Measurements from ENCODE around the gene TOM1L2.

TOM1L2 gene

DNA sequence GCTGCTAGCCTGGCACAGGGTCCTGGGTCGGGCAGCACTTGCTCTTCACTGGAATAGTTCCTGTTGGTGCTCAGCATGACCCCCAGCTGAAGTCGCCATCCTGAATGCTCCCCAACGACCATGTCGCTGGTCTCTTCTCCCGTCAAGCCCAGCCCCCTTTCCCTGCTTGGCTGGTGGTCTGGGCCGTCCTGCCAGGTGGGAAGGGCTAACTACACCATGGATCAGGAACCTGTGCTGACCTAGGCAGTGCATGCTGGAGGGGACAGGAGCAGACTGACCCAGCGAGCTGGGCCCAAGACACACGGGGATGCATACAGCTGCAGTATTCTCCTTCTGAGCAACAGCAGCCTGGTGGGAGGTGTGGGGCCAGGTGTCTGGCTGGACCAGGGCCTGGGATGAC is 126.2 kb downstream of the TOM1L2 start:
- TF ChIP-seq, protein P1, sequence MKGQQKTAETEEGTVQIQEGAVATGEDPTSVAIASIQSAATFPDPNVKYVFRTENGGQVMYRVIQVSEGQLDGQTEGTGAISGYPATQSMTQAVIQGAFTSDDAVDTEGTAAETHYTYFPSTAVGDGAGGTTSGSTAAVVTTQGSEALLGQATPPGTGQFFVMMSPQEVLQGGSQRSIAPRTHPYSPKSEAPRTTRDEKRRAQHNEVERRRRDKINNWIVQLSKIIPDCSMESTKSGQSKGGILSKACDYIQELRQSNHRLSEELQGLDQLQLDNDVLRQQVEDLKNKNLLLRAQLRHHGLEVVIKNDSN (IDR thresholded peaks at IDR 0.05), result no peak
- TF ChIP-seq YY1 (IDR thresholded peaks at IDR 0.05; ENCODE audit: low read depth) (no peak), TCF12 (IDR thresholded peaks at IDR 0.05; ENCODE audit: low read depth) (no peak), EP300 (IDR thresholded peaks at IDR 0.05; ENCODE audit: borderline replicate concordance) (no peak), FOXM1 (IDR thresholded peaks at IDR 0.05; ENCODE audit: borderline replicate concordance, low read depth) (no peak), EGR1 (IDR thresholded peaks at IDR 0.05) (no peak), CREB1 (IDR thresholded peaks at IDR 0.05; ENCODE audit: low read depth) (no peak), ZBTB7A (IDR thresholded peaks at IDR 0.05; ENCODE audit: low read depth) (no peak), RAD21 (IDR thresholded peaks at IDR 0.05; ENCODE audit: low read depth) (no peak), TEAD4 (IDR thresholded peaks at IDR 0.05) (no peak), TAF1 (IDR thresholded peaks at IDR 0.05; ENCODE audit: low read depth) (no peak), CEBPB (IDR thresholded peaks at IDR 0.05) (no peak), NFIC (IDR thresholded peaks at IDR 0.05) (no peak)
- TF ChIP-seq, protein P2, sequence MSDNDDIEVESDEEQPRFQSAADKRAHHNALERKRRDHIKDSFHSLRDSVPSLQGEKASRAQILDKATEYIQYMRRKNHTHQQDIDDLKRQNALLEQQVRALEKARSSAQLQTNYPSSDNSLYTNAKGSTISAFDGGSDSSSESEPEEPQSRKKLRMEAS (IDR thresholded peaks at IDR 0.05), result no peak
- TF ChIP-seq, protein P3, sequence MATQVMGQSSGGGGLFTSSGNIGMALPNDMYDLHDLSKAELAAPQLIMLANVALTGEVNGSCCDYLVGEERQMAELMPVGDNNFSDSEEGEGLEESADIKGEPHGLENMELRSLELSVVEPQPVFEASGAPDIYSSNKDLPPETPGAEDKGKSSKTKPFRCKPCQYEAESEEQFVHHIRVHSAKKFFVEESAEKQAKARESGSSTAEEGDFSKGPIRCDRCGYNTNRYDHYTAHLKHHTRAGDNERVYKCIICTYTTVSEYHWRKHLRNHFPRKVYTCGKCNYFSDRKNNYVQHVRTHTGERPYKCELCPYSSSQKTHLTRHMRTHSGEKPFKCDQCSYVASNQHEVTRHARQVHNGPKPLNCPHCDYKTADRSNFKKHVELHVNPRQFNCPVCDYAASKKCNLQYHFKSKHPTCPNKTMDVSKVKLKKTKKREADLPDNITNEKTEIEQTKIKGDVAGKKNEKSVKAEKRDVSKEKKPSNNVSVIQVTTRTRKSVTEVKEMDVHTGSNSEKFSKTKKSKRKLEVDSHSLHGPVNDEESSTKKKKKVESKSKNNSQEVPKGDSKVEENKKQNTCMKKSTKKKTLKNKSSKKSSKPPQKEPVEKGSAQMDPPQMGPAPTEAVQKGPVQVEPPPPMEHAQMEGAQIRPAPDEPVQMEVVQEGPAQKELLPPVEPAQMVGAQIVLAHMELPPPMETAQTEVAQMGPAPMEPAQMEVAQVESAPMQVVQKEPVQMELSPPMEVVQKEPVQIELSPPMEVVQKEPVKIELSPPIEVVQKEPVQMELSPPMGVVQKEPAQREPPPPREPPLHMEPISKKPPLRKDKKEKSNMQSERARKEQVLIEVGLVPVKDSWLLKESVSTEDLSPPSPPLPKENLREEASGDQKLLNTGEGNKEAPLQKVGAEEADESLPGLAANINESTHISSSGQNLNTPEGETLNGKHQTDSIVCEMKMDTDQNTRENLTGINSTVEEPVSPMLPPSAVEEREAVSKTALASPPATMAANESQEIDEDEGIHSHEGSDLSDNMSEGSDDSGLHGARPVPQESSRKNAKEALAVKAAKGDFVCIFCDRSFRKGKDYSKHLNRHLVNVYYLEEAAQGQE (IDR thresholded peaks at IDR 0.05; ENCODE audit: low read depth), result no peak

DNA sequence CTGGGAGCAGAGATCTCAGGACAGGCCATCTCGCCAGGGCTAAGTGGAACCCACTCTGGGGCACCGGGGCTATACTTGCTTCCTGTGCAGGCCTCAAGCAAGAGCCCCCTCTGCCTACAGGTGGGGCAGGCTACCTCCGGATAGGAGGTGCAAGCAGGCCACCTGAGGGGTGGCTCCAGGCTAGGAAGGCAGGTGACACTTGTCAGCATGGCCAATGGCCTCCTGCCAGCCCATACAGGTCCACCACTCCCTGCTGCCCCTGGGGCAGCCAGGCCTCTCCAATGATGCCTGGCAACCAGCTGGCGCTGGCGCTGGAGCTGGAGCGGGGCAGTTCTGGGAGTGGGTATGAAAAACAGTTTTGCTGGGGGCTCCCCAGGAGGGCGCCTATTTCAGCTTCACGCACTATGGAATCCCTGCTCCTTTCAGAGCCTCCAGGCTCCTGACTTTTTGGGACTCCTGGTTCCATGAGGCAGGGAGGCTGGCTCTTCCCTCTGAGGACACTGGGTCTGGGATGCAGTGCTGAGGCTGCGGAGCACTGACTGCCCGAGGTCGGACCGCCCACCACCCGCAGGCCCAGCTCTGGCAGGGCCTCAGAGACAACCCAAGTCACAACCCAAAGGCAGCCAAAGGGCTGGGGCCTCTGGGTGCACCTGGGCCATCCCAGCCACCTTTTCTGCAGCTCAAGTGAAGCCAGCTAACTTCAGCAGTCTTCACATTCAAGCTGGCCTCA is 127.0 kb downstream of the TOM1L2 start:
- TF ChIP-seq TAF1 (IDR thresholded peaks at IDR 0.05; ENCODE audit: low read depth) (no peak), TCF12 (IDR thresholded peaks at IDR 0.05; ENCODE audit: low read depth) (no peak), CREB1 (IDR thresholded peaks at IDR 0.05; ENCODE audit: low read depth) (no peak), EP300 (IDR thresholded peaks at IDR 0.05; ENCODE audit: borderline replicate concordance) (no peak), CEBPB (IDR thresholded peaks at IDR 0.05) (no peak), RAD21 (IDR thresholded peaks at IDR 0.05; ENCODE audit: low read depth) (no peak), ZBTB7A (IDR thresholded peaks at IDR 0.05; ENCODE audit: low read depth) (no peak), FOXM1 (IDR thresholded peaks at IDR 0.05; ENCODE audit: borderline replicate concordance, low read depth) (no peak), EGR1 (IDR thresholded peaks at IDR 0.05) (no peak), YY1 (IDR thresholded peaks at IDR 0.05; ENCODE audit: low read depth) (no peak)
- TF ChIP-seq, protein P3 (IDR thresholded peaks at IDR 0.05; ENCODE audit: low read depth), result no peak
- TF ChIP-seq, protein P2 (IDR thresholded peaks at IDR 0.05), result no peak
- TF ChIP-seq, protein P1 (IDR thresholded peaks at IDR 0.05), result no peak

DNA sequence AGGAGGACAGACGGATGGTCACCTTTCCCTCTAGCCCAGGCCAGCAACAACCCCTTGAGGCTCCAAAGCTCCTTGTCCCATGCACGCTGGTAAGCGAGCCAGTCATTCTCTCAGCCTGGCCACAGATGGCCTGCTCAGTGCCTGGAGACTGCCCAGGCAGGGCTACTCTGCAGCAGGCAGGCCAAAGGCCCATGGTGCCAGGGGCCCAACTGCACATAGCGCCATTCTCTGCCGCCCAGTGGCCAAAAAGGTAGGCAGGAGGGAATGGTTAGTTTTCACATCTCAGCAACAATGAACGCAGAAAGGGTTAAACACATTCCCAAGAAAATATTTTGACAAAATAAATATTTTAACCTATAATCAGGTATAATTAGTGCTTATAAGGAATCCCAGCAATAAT is 127.7 kb downstream of the TOM1L2 start:
- TF ChIP-seq EP300 (IDR thresholded peaks at IDR 0.05; ENCODE audit: borderline replicate concordance), result no peak
- TF ChIP-seq TEAD4 (IDR thresholded peaks at IDR 0.05), result no peak
- TF ChIP-seq FOXM1 (IDR thresholded peaks at IDR 0.05; ENCODE audit: borderline replicate concordance, low read depth), result no peak

DNA sequence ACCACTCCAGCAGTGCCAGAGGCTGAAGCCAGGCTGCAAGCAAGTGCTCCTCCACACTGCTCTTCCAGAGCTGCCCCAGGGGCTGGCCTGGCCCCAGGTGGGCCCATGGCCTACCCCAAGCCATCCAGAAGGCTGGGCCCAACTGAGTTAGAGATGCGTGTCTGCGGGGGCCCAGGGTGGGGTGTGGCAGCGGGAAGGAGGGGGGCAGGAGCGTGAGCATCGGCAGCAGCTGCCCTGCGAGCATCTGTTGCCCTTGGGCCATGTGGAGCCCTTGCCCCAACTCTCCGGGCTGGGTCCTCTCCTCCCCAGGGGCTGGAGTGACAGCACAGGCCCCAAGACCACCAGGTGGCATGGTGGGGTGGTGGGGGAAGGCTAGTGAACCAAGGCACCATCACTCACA is 128.1 kb downstream of the TOM1L2 start:
- TF ChIP-seq NFIC (IDR thresholded peaks at IDR 0.05) (no peak), EP300 (IDR thresholded peaks at IDR 0.05; ENCODE audit: borderline replicate concordance) (no peak), TEAD4 (IDR thresholded peaks at IDR 0.05) (no peak), CREB1 (IDR thresholded peaks at IDR 0.05; ENCODE audit: low read depth) (no peak), TCF12 (IDR thresholded peaks at IDR 0.05; ENCODE audit: low read depth) (no peak), TAF1 (IDR thresholded peaks at IDR 0.05; ENCODE audit: low read depth) (no peak)

DNA sequence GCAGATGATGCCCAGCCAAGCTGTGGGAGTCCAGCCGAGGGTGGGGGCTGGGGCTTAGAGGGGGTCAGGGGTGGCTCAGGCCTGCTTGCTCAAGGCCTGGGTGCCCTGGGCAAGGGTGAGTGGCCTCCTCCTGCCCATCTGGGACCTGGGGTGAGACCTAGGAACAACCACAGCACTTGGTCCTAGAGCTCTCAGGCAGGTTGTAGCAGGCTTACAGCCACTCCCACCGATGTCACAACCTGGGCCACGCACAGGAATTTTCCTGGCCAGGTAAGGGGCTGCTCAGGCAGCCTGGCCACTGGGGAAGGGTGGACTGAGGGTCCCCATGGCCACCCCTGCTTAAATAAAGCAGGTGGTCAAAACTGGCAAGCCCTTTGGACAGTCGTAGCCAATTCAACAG is 129.1 kb downstream of the TOM1L2 start:
- TF ChIP-seq CREB1 (IDR thresholded peaks at IDR 0.05; ENCODE audit: low read depth) (no peak), EP300 (IDR thresholded peaks at IDR 0.05; ENCODE audit: borderline replicate concordance) (no peak), TCF12 (IDR thresholded peaks at IDR 0.05; ENCODE audit: low read depth) (no peak), NFIC (IDR thresholded peaks at IDR 0.05) (no peak), CEBPB (IDR thresholded peaks at IDR 0.05) (no peak), TAF1 (IDR thresholded peaks at IDR 0.05; ENCODE audit: low read depth) (no peak), EGR1 (IDR thresholded peaks at IDR 0.05) (no peak), FOXM1 (IDR thresholded peaks at IDR 0.05; ENCODE audit: borderline replicate concordance, low read depth) (no peak), ZBTB7A (IDR thresholded peaks at IDR 0.05; ENCODE audit: low read depth) (no peak), YY1 (IDR thresholded peaks at IDR 0.05; ENCODE audit: low read depth) (no peak), TEAD4 (IDR thresholded peaks at IDR 0.05) (no peak), RAD21 (IDR thresholded peaks at IDR 0.05; ENCODE audit: low read depth) (no peak)
- TF ChIP-seq, protein P1 (IDR thresholded peaks at IDR 0.05), result no peak
- TF ChIP-seq, protein P2 (IDR thresholded peaks at IDR 0.05), result no peak
- TF ChIP-seq, protein P3 (IDR thresholded peaks at IDR 0.05; ENCODE audit: low read depth), result no peak

All from Ishikawa (cell line).